Inflammatory macrophage (primary cell): ENCODE data around the gene HSD11B2.
A peak's percentile ranks its signal among the peaks of the same experiment; 100 is the strongest.

Experiments
- DNase-seq, 2 donors: peaks; one replicate each; pipeline ENCODE4 v3.0.0-alpha.2; 2020 to 2022

Gene HSD11B2

DNA sequence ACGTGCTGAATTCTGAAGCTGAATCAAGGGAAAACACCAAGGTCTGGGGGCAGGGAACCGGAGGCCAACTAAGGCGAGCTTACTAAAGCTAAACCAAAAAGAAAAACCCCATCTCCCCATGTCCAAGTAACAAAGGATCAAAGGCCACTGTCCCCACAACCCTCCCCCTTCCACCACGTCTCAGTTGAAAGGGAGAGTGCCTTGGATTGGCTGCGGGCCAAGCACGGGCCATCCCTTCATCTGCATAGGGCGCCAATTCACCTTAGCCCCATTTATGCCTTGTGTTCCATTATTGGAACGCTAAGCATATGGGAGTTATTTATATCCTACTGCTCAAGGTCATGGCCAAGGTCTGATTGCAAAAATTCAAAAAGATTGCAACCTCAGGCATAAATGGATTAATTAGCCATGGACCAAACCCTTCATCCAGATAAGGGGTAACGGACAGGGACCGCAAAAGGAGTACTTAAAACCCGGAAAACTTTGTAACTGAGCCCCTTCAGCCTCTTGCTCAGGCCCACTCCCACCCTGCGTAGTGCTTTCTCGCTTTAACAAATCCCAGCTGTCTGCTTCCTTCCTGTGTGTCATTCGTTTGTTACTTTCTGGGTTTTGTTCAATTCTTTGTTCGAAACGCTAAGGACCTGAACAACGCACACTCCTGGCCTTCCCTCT lies 50.8 kb downstream of the HSD11B2 start:
- peak; percentile 18 to 39 for DNase-seq

DNA sequence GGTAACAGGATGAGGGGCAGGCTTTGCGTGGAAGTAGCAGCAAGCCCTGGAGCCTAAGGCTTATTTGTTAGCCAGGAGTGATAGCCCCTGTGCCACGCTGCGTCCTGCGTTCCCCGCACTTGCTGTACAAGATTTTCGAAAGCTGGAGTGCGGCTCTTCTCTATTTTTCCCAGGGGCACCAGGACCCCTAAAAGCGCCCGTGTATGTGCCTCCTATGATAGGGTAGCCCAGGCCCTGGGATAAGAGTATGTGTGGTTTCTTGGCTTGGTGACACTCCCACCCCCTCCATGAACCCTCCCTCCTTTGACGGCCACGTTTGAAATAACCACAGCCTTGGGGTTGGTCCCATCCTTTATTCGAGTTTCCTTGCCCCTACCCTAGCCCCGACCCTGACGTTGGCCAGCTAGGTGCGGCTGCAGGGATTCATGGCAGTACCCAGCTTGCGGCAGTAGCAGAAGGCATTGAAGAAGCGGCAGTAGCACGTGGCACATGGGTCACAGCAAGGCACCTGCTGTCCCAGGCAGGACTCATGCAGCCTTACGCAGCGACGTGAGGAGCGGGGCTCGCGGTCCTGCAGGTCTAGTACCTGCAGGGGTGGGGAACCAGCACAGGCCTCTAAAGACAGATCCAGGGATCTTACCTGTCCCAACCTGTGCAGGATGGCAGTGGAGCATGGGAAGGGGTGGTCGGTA lies 51.5 kb downstream of the HSD11B2 start:
- DNase-seq: no peak

GRCh38 chr16:67483150-67483549 lies 52.2 kb downstream of the HSD11B2 start, which contains the start of gene AGRP:
TSS of gene AGRP (minus strand) at chr16:67483547. CDS start at chr16:67483398, 149 bp downstream.
- no peak for DNase-seq

DNA sequence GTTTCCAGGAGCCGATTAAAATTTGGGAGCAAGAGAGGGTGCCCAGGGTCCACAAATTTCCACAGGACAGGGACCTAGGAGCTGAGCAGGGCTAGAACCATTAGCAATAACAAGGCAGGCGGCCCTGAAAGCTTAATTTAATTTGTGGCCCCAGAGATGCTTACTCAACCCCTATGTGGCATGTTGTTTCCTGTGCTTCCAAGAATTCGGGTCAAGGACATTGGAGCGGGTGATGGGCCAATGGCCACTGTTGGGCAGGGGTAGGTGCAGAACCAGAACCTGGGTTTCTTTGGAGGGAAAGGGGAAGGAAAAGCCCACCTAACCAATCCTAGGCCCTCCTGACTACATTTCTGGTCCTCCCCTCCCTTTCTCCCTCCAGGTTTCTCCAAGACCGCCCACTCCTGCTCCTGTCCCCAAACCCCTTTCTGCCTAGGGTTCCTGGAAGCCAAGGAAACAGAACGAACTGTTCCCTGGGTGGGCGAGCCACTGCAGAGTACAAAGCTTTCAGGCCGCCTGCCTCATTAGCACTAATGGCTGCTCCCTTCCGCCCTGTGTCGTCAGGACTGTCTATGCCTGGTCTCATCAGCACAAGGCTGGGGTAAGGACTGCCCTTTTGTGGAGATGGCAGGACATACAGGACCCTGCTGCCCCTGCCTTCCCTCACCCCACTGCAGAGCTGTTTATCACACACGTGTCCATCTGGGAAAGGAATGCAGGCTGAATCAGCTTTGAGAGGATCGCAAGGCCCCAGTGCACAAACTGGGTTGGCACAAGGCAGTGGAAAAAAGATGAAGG lies 53.0 kb downstream of the HSD11B2 start:
- no peak for DNase-seq

DNA sequence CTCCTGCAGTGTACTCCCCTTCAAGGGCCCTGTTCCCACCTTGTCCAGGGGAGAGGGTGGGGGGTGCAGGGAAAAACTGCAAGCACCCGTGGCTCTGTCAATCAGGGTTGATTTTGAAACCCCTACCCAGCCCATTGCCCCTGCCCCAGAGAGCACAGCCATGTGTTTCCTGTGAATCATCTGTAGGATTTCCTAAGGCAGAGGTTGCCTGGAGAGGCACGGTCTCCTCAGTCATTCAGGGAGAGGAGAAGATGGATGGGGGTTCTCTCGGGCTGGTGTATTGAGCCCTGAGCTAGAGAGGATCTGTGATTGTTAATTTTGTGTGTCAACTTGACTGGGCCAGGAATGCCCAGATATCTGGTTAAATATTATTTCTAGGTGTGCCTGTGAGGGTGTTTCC lies 55.9 kb downstream of the HSD11B2 start:
- peak; percentile 74 to 83 for DNase-seq
